GM18870 (cell line): ENCODE measurements around the gene FARP1.
A peak's percentile ranks its signal among the peaks of the same experiment; 100 is the strongest.

Source experiments
- ATAC-seq: cut with Tn5 transposase; IDR thresholded peaks from one replicate; pipeline ENCODE4 v1.9.1; 2021; ENCODE audit warnings: moderate library complexity; ENCODE audit not compliant: unreplicated experiment

Gene FARP1

DNA sequence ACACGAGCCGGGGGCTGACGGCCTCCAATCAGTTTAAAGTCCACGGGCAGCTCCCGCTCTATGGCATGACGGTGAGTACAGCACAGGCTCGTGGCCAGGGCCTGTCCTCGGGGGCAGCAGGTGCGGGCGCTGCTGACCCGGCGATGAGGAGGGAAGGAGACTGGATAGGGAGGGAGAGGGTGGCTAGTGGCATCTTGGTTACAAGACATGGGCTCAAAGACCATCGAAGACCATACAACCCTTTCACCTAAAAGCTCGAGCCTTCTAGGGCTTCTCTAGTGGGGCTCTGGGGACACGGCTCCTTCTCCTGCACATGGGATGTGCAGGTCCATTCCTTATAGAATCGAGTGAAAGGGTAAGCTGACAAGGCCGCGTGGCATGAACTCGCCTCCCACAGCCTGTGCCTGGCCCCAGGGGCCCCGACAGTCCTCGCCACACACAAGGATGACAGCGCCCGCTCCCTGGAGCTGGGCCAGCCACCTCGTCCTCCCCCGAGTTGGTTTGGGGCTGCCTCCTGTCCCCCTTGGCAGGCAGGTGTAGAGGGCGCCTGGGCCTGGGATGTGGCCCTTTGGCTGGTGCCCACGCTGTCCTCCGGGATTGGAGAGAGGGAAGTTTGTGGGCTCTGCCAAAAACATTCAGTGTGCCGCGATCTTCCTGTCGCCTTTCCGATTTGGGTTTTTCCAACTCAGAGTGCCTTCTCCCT lies 296.4 kb downstream of the FARP1 start:
- no peak for ATAC-seq

DNA sequence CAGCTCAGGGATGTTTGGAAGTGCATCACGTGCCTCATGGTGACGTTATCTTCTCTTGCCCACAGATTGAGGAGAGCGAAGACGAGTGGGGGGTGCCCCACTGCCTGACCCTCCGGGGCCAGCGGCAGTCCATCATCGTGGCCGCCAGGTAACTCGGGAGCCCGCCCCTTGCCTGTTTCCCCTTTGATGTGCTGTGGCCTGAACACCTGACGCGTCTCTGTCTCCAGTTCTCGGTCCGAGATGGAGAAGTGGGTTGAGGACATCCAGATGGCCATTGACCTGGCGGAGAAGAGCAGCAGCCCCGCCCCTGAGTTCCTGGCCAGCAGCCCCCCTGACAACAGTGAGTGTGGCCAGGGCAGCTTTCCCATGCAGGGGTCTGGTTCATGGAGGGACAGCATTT lies 297.0 kb downstream of the FARP1 start:
- no peak for ATAC-seq

DNA sequence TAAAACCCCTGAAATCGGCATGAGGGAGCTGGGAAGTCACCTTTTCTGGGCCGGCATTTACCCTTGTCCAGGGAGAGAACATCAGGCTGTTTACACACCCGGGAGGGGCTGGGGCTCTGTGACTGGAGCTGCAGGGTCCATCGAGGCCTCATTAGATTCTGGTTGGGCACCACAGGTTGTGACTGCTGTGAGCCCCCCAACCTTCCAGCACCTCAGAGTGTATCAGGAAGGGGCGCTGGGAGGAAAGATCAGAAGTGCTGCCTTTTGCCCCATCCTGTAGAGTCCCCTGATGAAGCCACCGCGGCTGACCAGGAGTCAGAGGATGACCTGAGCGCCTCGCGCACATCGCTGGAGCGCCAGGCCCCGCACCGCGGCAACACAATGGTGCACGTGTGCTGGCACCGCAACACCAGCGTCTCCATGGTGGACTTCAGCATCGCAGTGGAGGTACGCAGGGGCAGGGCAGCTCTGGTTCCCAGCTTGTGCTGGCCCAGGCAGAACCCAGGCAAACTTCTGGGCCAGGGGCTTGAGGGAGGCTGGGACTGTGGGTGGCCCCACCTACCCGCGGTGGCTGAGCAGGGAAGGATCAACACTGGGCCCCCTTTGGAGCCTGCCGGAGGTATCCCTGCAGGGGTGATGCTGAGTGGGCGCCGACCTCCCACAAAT lies 297.6 kb downstream of the FARP1 start:
- ATAC-seq = no peak

DNA sequence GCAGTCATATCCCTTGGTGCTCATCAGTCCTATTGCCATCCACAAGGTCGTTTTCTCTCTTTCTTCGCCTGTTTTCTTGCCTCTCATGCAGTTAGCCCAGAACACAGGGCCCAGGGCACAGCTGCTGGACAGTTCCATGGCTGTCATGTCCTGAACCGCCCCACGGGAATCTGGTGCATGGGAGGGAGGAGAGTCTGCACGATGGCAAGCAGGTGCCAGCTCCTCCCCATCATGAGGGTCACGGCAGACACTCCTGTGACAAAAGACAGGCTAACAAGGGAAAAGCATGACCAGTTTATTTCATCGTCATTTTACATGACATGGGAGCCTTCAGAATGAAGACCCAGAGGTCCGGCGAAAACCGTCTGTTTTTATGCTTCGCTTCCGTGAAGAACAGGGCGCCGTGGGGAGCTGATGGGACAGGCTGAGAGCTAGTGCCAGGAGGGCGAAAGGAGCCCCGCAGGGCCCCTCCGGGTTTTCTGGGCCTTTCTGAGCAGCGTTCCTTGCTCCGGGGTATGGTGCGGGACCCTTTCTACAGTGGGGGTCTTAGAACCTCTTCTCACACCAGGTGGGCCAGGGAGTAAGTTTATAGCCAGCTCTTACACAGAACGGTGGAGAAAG lies 298.3 kb downstream of the FARP1 start:
- no peak for ATAC-seq

DNA sequence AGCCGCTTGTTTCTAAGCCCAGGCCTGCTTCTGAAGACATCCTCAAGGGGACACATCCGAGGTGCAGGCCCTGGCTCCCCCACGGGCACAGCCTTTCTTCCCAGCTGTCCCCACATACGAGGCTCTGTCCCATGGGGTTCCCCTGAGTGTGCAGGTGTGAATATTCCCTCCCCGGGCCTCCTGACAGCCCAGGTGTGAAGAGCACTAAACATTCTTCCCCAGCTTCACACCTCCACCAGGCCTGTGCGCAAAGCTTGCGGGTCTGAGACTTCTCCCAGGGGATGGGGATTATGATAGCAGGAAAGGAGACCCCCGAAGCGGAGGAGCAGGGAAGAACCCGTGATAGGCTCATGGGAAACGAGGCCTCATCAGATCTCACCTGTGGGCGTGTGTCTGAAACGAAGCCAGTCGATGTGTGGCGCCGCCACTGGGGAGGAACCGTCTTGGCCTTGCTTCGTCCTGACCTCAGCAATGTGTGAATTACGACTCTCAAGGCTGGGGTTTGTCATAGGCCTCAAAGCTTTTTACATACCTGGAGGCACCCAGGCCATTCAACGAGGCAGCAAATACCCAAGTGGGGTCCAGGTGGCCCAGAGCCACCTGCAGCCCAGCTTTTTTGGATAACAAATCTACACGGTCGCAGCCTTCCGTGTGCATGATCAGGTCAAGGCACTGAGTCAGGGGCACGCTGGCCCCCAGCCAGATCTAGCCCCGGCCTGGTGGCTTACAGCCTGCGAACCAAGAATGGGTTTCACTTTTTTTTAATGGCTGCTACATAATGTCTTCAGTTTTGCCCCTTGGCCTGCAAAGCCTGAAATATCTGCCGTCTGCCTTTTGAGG lies 299.7 kb downstream of the FARP1 start:
- no peak for ATAC-seq

DNA sequence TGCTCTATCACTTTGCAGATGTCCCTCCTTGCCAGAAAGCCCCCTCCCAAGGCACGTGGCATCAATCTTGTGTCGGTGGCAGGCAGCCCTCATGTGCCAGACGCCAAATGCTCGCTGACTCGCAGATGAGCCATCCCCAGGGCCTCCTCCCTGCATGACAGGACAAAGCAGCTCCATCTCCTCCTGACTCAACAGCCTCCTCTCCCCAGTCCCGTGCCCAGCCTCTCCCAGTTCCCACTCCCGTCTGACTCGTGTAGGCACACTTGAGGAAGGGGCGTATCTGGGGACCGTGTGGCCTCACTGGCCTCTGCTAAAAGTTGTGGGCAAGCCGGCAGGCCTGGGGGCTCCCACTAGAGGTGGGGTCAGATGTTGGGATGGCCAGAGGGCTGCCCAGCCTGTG lies 300.4 kb downstream of the FARP1 start:
- no peak for ATAC-seq

DNA sequence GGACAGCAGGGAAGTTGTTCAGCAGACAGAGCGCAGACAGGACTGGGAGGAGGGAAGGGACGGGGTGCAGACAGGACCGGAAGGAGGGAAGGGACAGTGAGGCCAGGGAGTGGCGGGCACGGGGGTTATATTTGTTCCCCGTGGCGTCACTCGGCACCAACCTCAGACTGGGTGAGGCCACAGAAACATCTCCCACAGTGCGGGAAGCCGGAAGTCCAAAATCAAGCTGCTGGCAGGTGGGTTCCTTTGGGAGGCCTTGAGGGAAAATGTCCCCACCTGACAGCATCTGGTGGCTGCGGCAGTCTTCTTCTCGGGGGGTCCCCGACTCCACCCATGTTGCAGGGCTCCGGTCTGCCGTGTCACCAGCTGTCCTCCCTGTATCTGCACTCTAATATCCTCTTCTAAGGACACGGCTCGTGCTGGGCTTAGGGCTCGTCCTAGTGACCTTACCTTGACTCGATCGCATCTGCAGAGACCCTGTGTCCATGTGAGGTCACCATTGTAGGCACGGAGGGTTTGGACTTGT lies 301.0 kb downstream of the FARP1 start:
- no peak for ATAC-seq

DNA sequence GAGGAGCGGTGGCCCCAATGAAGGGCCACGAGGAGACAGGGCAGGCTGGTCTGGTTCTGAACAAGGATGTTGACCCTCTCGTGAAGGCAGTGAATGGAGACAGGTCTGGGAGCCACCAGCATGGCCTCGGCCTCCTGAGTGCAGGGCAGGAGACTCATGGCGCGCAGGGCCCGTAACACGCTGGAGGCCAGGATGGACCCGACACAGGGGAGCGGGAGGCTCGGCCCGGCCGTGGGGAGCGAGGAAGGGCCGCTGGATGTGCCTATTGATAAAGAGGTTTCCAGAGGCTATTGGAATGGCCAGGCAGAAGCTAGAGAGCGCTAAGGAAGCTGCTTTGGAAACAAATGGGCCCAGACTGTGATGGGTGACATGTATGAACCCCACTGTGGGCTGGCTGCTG lies 301.5 kb downstream of the FARP1 start:
- ATAC-seq = no peak

DNA sequence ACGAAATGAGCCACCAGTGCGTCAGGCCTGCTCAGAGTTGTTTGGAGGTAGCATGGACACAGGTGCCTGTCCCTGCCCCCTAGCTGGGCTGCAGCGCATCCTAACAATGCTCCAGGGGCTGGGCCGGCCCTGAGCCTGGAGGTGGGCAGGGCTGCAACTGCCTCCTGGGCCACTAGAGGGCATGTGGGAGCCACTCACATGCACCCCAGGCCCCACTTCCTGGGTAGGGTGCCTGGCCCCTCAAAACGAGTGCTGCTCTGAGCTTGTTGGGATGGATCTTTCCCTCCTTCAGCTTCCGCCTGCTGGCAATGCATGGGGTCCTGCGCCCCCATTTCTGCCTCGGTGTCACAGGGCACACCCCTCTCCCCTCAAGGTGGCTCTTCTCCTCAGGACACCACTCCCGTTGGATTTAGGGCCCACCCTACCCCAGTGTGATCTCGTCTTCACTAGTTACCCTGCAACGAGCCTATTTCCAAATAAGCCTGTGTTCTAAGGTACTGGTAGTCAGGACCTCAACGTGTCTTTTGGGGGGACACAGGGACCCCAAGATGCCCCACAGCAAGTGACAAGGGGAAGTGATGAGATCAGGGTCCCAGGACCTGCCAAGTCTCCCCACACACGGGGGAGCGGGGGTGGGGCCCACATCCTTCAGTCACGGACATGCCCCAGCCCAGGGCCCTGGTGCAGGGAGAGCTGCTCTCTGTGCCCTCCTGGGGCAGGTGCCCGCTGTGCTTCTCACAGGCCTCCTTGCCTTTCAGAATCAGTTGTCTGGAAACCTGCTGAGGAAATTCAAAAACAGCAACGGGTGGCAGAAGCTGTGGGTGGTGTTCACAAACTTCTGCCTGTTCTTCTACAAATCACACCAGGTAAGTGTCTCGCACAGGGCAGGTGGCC lies 302.7 kb downstream of the FARP1 start:
- ATAC-seq = peak; percentile 73

DNA sequence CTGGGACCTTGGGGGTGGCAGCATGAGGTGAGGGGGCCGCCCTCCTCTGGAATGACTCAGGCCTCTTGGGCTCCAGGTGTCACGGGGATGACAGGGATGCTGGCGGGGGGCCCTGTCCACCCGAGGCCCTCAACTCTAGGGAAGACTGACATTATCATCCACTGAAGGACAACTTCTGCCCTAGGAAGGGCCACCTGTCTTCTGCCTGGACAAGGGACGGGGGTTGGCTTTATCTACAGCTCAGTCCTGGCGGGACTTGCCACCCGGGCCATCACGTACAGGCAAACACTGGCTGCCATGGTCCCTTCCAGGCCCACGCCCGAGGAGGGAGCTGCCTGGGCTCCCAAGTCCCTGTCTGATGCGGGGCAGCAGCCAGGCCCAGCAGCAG lies 303.3 kb downstream of the FARP1 start:
- no peak for ATAC-seq

DNA sequence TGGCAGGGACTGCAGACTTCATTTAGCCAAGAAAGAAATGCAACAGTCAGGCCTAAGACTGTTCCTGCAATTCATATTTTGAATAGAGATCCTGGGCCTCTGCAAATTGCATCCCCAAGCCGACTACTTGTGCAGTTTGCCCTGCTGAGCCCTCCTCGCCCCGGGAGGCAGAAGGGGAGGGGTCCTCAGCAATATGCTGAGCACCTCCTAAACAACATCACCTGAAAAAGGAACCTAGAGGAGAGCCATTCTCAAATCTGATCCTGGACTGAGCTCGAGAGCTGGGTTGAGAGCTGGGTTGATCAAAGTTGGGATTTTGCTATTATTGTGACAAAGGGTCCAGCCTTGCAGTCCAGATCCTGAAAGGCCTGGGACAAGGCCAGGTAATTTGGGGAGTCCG lies 304.2 kb downstream of the FARP1 start:
- ATAC-seq = no peak

DNA sequence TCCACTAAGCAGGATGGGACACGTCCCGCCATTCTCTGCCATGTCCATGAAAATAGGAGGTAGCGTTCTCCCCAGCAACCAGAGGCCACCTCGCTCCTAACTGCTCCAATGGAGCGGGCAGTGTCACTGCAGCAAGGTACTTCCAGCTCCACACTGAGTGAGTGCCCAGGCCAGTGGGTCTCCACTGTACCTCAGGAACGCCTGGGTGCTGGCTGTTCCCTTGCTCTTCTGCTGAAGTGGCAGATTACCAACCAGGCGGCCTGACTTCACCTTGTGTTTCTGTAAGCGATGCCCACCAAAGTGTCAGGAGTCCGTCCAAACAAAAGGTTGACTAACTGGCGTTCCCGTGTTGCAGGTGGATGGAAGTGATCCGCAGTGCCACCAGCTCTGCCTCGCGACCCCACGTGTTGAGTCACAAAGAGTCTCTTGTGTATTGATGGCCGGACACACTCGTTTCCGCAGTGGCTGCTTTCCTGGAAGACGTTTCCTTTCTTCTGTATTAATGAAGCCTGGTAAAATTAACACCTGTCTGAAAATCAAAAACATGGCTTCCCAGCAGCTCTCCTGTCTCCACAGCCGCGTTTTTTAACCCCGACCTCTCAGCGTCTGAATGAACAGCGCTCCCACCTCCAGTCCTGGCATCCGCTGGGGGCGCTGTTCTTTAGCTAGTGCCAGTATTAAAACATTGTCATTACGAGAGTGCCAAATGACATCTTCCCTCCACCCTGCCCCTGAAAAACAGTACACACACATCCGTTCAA lies 305.2 kb downstream of the FARP1 start:
- ATAC-seq = no peak

DNA sequence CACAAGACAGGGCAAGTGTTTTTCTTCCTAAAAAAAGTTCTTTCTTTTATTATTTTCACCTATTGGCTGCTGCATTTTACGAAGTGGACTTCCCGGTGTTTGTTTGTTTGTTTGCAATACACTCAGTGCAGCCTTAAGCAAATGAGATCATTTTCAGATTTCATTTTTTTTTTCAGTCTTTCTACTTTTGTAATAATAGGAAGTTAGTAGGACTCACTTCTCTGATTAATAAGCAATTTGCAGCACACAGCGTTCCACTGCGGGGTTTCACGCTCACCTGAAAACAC lies 305.7 kb downstream of the FARP1 start:
- no peak for ATAC-seq

DNA sequence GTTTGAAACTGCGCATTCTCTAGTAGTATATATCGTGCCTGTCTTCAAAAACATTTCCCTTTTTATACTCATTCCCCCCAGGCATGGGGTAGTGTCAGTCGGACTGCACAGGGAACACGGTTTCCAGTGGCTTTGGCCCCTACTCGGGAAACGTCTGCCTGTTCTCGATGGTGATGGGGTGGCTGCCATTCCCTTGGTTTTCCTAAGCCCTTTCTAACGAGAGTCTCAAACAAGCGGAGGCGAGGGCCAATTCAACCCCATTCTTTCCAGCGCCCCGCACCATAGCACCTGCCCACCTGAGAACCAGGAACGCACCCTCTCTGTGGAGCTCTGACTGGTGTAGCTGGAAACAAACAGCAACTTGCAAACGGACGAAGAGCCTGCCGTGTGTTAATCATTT lies 306.4 kb downstream of the FARP1 start:
- no peak for ATAC-seq

DNA sequence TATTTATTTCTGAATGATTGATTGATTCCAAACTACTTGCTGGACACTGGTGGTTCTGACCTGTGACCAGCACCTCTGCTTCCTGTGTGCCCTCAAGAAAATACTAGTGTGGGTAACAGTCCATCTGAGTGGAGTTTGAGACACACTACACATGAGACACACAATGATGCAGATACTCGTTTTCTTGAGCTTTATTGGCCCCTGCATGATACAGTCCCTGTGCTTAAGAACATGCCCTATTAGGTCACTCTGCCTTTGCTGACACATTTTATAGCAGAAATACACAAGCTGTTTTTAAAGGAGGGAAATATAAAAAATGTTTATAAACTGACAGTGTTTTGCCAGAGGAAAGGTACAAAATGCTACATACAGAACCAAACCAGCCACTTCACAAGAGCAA lies 307.1 kb downstream of the FARP1 start:
- no peak for ATAC-seq

DNA sequence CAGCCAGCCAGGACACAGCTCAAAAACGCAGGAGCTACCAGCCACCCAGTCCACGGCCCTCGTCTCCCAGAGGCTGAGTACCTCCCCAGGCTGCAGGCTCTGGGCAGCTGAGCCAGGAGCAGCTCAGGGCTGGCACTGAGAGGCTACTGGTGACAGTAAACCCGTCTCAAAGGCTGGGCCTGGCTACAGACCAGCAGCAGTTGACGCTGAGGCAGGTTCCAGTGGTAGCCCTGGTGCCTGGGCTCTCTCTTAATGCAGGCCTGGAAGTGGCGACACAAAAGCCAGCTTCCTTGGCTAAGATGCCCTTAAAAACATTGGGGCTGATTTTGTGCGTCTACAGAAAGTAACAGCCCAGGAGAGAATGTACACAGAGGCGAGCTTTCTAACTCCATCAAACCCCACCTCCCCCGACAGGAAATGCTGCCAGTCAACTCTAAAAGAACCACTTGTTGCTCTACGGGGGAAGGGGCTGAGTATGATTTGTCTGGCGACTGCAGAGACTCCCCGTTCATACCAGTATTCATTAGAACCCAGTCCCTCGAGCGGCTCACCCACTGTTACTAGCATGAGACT lies 307.7 kb downstream of the FARP1 start:
- ATAC-seq = no peak

DNA sequence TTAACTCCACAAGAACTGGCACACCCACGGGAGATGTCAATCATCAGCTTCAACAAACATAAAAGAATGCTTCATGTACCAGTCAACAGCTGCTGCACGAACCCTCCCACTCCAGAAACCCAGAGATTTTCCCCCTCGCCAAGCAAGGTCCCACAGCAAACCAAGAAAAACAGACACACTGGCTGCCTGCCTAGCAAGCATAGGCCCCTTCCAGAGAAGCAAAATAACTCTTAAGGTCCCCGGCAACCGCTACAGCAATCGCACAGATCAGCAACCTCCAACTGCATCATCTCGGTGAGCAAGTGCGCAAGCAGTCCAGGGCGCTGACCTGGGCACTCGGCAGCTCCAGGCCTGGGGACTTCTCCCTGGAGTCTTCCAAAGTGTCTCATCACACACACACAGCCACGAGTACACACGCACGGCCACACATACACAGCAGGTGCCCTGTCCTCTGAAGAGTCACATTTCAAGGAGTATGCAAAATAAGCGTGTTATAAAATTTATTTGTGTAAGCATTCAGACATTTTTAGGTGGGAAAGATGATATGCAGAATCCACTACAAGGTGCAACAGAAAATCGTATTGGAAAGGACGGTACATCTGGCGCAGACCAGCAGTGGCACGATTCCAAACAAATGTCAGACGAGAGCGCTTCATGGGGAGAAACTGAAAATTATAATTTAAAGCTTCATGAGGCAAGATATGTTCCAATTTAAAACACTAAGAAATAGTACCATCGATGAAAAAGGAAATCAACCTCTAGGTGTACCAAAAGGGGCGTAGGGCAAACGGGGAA lies 309.0 kb downstream of the FARP1 start:
- no peak for ATAC-seq
